Kidney glomerular epithelial cell (primary cell): ENCODE measurements around the gene EP300.
"Not testable (repeated sequence)": the region's sequence is repeated elsewhere in the genome, so short reads cannot be mapped to it uniquely, and the experiment has no call there.

Experiments
- DNase-seq: peaks from one replicate; lab custom pipeline; 2025; lab: John Stamatoyannopoulos, UW

Gene EP300

GRCh38 chr22:41152902-41153301 is 60.5 kb downstream of the EP300 start:
- DNase-seq, result no peak

DNA sequence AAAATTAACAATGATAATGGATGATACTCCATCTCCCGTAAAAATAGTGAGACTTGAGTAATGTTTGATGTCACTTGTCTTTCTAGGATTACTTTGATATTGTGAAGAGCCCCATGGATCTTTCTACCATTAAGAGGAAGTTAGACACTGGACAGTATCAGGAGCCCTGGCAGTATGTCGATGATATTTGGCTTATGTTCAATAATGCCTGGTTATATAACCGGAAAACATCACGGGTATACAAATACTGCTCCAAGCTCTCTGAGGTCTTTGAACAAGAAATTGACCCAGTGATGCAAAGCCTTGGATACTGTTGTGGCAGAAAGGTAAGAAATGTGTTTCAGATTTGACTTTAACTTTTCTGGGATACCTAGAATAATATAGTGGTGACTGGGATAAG is 64.7 kb downstream of the EP300 start:
- no peak for DNase-seq

DNA sequence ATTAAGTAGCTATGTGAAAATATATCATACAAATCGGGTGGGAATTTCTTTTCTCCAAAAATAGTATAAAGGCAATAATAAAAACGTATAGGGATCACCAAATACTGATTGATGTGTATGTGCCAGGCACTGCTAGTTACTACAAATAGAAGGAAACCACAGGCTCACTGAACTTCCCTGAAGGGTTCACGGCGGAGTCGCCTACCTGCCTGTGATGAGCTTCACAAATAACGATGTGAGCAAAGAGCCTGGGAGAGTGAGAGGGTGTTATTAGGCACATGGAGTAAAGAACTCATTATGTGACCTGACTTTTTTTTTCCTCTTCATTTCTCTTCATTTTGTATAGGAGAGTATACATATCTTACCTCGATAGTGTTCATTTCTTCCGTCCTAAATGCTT is 76.8 kb downstream of the EP300 start:
- DNase-seq, result no peak

GRCh38 chr22:41171996-41172395 is 79.6 kb downstream of the EP300 start:
- no peak for DNase-seq

DNA sequence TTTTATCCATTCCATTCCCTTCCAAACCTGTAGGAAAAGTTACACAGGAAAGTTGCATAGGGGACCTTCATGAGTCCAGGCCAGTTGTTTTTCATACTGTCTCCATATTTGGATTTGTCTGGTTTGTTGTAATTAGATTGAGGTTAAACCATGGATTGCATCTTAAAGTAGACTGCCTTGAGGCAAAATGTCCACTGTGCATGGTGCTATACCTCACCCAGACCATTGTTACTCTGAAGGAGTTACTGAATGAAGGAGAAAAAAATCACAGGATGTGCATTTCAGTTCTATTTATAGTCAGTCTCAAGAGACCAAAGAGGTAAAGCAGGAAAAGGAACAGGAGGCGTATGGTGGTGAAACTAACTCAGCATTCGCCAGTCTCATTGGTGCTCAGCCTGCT is 83.2 kb downstream of the EP300 start:
- no peak for DNase-seq

- no peak for DNase-seq
These were observed 84.7 kb downstream of the EP300 start for GRCh38 chr22:41177040-41177621.

DNA sequence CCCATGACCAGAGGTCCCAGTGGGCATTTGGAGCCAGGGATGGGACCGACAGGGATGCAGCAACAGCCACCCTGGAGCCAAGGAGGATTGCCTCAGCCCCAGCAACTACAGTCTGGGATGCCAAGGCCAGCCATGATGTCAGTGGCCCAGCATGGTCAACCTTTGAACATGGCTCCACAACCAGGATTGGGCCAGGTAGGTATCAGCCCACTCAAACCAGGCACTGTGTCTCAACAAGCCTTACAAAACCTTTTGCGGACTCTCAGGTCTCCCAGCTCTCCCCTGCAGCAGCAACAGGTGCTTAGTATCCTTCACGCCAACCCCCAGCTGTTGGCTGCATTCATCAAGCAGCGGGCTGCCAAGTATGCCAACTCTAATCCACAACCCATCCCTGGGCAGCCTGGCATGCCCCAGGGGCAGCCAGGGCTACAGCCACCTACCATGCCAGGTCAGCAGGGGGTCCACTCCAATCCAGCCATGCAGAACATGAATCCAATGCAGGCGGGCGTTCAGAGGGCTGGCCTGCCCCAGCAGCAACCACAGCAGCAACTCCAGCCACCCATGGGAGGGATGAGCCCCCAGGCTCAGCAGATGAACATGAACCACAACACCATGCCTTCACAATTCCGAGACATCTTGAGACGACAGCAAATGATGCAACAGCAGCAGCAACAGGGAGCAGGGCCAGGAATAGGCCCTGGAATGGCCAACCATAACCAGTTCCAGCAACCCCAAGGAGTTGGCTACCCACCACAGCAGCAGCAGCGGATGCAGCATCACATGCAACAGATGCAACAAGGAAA is 85.4 kb downstream of the EP300 start:
- DNase-seq, result no peak

DNA sequence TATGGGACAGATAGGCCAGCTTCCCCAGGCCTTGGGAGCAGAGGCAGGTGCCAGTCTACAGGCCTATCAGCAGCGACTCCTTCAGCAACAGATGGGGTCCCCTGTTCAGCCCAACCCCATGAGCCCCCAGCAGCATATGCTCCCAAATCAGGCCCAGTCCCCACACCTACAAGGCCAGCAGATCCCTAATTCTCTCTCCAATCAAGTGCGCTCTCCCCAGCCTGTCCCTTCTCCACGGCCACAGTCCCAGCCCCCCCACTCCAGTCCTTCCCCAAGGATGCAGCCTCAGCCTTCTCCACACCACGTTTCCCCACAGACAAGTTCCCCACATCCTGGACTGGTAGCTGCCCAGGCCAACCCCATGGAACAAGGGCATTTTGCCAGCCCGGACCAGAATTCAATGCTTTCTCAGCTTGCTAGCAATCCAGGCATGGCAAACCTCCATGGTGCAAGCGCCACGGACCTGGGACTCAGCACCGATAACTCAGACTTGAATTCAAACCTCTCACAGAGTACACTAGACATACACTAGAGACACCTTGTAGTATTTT is 86.1 kb downstream of the EP300 start:
- DNase-seq, result no peak

DNA sequence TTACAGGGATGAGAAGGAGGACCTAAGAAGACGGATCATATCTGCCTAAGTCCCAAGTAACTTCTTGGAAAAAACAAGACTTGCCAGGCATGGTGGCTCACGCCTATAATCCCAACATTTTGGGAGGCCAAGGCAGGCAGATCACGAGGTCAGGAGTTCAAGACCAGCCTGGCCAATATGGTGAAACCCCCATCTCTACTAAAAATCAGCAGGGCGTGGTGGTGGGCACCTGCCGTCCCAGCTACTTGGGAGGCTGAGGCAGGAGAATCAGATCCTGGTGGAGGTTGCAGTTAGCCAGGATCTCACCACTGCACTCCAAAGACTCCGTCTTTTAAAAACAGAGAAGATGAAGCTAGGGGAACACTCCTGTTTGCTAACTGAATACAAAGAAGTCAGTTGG is 88.0 kb downstream of the EP300 start:
- not testable (repeated sequence) for DNase-seq

- no peak for DNase-seq
These were observed 88.5 kb downstream of the EP300 start for GRCh38 chr22:41180926-41181325.

- DNase-seq, result no peak
These were observed 89.2 kb downstream of the EP300 start for GRCh38 chr22:41181349-41182241.

- no peak for DNase-seq
These were observed 92.3 kb downstream of the EP300 start for GRCh38 chr22:41184679-41185078.

- DNase-seq, result no peak
These were observed 99.1 kb downstream of the EP300 start for GRCh38 chr22:41191467-41191866.

DNA sequence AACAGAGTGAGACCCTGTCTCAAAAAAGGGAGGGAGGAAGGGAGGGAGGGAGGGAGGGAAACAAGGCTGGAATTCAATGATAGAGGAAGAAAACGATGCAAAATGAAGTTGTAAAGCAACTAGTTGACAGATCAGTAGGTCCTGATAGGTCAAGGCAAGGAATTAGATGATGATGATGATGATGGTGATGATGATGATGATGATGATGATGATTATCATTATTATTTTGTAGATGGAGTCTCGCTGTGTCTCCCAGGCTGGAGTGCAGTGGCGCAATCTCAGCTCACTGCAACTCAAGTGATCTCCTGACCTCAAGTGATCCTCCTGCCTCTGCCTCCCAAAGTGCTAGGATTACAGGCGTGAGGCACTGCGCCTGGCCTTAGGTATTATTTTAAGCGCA is 101.4 kb downstream of the EP300 start:
- no peak for DNase-seq

- peak; percentile 45 for DNase-seq
These were observed 104.9 kb downstream of the EP300 start for GRCh38 chr22:41197038-41197972.

GRCh38 chr22:41198027-41198580 is 105.7 kb downstream of the EP300 start:
- no peak for DNase-seq

GRCh38 chr22:41201141-41201540 is 108.7 kb downstream of the EP300 start:
- DNase-seq, result no peak

- DNase-seq, result no peak
These were observed 110.7 kb downstream of the EP300 start for GRCh38 chr22:41203118-41203517.

DNA sequence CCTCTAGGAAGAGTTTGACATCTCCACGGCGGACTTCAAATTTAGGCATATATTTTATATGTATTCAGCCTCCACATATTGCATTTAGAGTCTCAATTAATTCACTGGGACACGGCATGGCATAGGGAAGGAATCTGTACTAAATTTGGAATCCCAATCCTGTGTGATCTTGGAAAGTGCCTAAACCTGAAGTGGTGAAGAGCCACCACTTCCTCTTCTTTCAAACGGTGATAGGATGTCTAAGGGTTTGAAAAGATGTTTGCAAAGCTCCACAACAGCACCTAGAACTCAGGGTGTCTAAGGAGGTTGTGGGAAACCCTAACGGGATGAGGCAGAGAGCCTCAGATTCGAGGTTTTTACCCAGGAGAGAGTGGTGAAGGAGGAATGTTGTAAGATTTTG is 111.7 kb downstream of the EP300 start:
- no peak for DNase-seq

DNA sequence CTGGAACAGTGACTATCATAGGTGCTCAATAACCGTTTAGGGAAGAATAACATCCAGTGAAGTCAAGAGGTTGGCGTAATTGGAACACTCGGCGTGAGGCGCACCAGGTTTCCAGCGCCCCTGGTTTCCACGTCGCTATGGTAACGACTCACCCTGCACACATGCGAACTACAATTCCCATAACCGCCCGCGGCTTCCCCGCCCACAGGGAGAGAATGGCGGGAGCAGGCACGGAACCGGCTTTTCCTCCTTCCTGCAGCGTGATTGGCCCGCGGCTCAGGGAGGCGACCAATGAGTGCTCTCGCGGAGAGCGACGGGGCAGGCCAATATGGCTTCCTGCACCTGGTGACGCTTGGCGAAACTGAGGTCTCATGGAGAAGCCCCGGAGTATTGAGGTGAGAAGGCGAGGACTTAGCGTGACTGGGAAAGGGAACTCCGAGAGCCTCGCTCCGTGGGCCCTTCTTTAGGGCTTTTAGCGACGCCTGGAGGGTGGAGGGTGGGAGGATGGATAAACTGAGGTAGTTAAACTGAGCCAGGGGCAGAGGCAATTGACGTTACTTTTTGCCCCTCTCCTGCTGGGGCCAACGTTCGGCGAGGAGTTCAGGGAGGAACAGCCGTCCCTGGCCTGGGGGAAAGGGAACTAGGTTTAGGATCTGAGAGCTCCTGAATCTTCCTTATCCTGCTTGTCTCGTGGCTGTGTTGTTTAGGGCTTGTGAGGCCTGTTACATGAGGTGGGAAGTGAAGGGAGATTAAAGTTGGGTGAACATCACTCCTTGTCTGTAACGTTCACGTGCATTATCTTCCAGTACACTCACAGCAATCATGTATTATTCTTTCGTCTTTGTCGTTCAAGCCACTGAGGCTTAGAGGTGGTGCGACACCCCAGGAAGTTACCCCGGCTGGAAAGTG is 112.9 kb downstream of the EP300 start, which contains the start of gene L3MBTL2:
Gene L3MBTL2, plus strand, starts transcription at position 321 of the 909 bp plus-strand sequence. Its CDS starts 51 bp downstream, at position 372.
- DNase-seq, result peak; percentile 91
